ENCODE results near the gene ZKSCAN1. TPM values are rescaled to one million over a fixed set of nuclear protein-coding genes. Genes with fewer than 3 reads are reported as not detected.

The ZKSCAN1 gene
- polyA plus RNA-seq, 3 donors = 48.5 to 52.4 (median 52.3) TPM

DNA sequence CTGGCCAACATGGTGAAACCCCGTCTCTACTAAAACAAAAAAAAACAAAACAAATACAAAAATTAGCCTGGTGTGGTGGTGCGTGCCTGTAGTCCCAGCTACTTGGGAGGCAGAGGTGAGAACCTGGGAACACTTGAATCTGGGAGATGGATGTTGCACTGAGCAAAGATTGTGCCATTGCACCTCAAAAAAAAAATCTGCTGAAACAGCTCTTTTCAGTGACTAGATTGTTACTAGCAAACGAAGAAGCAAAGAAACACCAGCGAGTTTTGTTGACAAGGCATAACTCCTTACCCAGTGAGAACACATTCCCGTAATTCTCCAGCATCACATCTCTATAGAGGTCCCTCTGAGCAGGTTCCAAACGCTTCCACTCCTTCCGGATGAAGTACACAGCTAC, 59.4 kb downstream of the ZKSCAN1 start:
- DNase-seq (ENCODE audit: low read depth in 3 of 3, low spot score in 2 of 3) = no peak

DNA sequence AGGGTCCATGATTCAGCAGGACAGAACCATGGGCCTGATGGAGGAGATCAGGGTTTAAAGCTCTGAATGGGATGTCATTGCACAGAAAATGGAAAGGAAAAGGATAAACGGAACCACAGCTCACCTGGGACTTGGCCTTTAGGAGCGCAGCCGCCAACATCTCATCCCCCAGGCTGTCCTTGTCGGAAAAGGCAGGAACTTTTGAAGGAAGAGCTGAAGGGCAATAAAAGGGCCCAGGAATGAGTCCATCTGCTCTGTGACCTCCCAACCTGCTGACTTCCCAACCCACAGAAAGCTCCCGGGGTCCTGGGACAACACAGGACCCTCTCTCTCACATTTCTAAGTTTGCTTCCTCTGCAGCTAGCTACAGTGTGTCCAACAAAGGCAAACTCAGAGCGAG, 60.0 kb downstream of the ZKSCAN1 start:
- DNase-seq (ENCODE audit: low read depth in 3 of 3, low spot score in 2 of 3) = no peak

GRCh38 chr7:100077205-100077604, 61.8 kb downstream of the ZKSCAN1 start:
- no peak for DNase-seq (ENCODE audit: low read depth in 3 of 3, low spot score in 2 of 3)

- DNase-seq (ENCODE audit: low read depth in 3 of 3, low spot score in 2 of 3) = no peak
Observed at GRCh38 chr7:100079024-100079560, 63.7 kb downstream of the ZKSCAN1 start.

DNA sequence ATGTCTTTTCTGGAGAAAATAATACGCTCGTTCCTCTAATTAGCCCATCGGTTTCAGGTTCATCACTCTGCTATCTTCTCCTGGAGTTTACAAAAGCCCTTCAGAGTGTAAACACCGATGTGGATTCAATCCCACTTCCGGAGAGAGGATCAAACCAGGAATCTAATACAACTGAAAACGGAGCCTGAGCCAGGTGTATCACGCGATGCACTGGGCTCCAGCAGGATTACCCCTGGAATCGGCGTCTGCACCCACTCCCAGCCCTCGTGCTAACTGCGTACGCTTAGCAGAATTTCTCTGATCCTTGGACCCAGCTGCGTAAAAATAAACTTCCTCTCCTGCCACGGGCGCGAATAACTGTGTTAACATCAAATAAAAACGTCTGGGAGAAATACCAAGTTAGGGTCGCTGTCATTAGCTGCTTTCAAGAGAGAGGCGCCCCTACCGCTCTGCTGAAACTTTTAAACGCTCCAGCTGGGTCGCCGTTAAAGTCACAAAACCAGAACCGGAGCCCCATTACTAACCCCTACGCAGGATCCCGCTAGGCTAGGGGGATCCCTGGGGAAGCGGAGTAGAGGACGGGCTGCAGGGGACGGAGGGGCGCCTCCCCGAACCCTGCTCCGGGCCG, 65.6 kb downstream of the ZKSCAN1 start:
- DNase-seq (ENCODE audit: low read depth in 3 of 3, low spot score in 2 of 3) = no peak

DNA sequence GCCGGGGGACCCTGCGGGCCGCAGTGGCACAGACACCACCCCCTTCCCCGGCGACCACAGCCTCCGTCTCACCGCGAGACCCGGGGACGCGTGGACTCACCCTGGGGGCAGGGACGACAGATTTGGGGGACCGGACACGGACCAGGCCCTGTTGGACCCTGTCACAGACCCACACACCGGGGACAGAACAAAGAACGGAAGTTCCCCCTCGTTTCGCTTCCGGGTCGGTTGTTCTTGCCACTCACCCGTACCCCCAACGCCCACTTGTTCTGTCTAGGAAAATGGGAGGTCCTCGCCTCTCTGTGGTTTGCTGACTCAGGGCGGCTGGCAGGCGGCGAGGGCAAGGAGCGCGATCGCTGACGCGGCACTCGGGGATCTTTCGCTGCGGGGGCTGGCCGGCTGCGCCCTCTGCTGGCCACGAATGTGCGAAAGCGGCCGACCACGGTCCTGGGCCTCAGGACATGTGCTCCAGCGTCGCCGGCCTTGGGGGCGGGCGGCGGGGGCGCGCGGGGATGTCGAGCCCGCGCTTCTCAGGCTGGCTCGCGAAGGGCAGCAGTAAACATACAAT, 66.2 kb downstream of the ZKSCAN1 start, which contains the start of gene ZNF3:
Gene ZNF3 (minus strand): TSS at position 189 of the 568 bp plus-strand sequence. CDS start 4,366 bp downstream, outside the sequence.
- peak; percentile 94 to 98 (median 96) for DNase-seq (ENCODE audit: low read depth in 3 of 3, low spot score in 2 of 3)

DNA sequence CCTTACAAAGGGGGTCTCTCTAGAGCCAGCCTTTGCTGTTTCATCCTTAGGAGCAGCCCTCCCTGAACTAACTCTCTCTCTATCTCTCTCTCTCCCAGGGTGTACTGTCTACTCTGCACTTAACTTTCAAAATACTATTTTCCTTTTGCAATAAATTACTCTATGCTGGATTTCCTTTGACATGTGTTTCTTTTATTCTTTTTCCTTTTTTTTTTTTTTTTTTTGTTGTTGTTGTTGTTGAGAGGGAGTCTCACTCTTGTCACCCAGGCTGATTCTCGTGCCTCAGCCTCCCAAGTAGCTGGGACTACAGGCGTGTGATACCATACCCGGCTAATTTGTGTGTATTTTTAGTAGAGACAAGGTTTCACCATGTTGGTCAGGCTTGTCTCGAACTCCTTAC, 67.6 kb downstream of the ZKSCAN1 start:
- no peak for DNase-seq (ENCODE audit: low read depth in 3 of 3, low spot score in 2 of 3)

DNA sequence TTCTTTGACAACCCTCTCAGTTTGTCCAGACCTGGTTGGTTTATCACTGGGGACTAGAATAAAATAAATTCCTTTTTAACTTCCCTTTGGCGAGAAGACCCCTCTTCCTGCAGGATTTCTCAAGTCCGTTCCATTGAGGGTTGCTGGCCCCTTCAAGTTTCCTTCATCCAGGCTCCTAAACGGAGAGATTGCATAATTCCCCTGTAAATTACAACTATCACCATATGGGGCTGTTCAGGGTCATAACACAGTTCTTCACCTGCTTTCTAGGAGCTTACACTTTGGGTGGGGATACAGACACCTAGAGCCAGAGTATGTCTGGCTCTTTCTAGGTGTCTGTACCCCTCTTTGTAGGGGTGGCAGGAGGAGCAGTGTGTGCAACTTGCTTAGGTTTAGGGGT, 70.1 kb downstream of the ZKSCAN1 start:
- DNase-seq (ENCODE audit: low read depth in 3 of 3, low spot score in 2 of 3) = no peak

- no peak for DNase-seq (ENCODE audit: low read depth in 3 of 3, low spot score in 2 of 3)
Observed at GRCh38 chr7:100087055-100087750, 71.8 kb downstream of the ZKSCAN1 start.

- no peak for DNase-seq (ENCODE audit: low read depth in 3 of 3, low spot score in 2 of 3)
Observed at GRCh38 chr7:100088095-100088620, 72.8 kb downstream of the ZKSCAN1 start.

GRCh38 chr7:100088621-100089457, 73.4 kb downstream of the ZKSCAN1 start, which contains the start of gene COPS6:
TSS of gene COPS6 (plus strand) at chr7:100088969. CDS start at chr7:100088991, 22 bp downstream.
- DNase-seq (ENCODE audit: low read depth in 3 of 3, low spot score in 2 of 3) = no peak

GRCh38 chr7:100089458-100090196, 74.2 kb downstream of the ZKSCAN1 start:
- no peak for DNase-seq (ENCODE audit: low read depth in 3 of 3, low spot score in 2 of 3)

- DNase-seq (ENCODE audit: low read depth in 3 of 3, low spot score in 2 of 3) = no peak
Observed at GRCh38 chr7:100090527-100091410, 75.4 kb downstream of the ZKSCAN1 start.

Other genes with a start within 250 kb of the ZKSCAN1 start
- under 1 TPM; 0.06 to 0.22 (median 0.20) TPM for gene CYP3A4, start 231.4 kb upstream of the ZKSCAN1 start, polyA plus RNA-seq (ENCODE audit: insufficient read length in 3 of 3)
- under 1 TPM; 0.17 to 0.39 (median 0.32) TPM for gene CYP3A43, start 187.6 kb upstream of the ZKSCAN1 start, polyA plus RNA-seq (ENCODE audit: insufficient read length in 3 of 3)
- gene OR2AE1, start 138.6 kb upstream of the ZKSCAN1 start, polyA plus RNA-seq (ENCODE audit: insufficient read length in 3 of 3) = not detected
- gene TRIM4, start 96.1 kb upstream of the ZKSCAN1 start, polyA plus RNA-seq (ENCODE audit: insufficient read length in 3 of 3) = 10 to 100 TPM; 36.0 to 41.3 (median 41.1) TPM
- 1 to 10 TPM in 2 of 3 donors, under 1 TPM in 1; 0.82 to 1.3 (median 1.0) TPM for gene GJC3, start 86.0 kb upstream of the ZKSCAN1 start, polyA plus RNA-seq (ENCODE audit: insufficient read length in 3 of 3)
- gene AZGP1, start 39.6 kb upstream of the ZKSCAN1 start, polyA plus RNA-seq (ENCODE audit: insufficient read length in 3 of 3) = 10 to 100 TPM; 48.4 to 73.4 (median 71.9) TPM
- gene ZSCAN21, start 34.2 kb downstream of the ZKSCAN1 start, polyA plus RNA-seq (ENCODE audit: insufficient read length in 3 of 3) = 10 to 100 TPM; 21.3 to 24.3 (median 21.8) TPM
- 10 to 100 TPM; 48.9 to 54.5 (median 53.0) TPM for gene ZNF3, start 66.1 kb downstream of the ZKSCAN1 start, polyA plus RNA-seq (ENCODE audit: insufficient read length in 3 of 3)
- gene COPS6, start 73.4 kb downstream of the ZKSCAN1 start, polyA plus RNA-seq (ENCODE audit: insufficient read length in 3 of 3) = 100 to 1,000 TPM; 124 to 140 (median 136) TPM
- gene MCM7, start 85.8 kb downstream of the ZKSCAN1 start, polyA plus RNA-seq (ENCODE audit: insufficient read length in 3 of 3) = 100 to 1,000 TPM; 146 to 157 (median 157) TPM
- 10 to 100 TPM; 27.7 to 34.3 (median 31.7) TPM for gene AP4M1, start 86.0 kb downstream of the ZKSCAN1 start, polyA plus RNA-seq (ENCODE audit: insufficient read length in 3 of 3)
- 10 to 100 TPM; 50.7 to 55.0 (median 54.9) TPM for gene TAF6, start 103.8 kb downstream of the ZKSCAN1 start, polyA plus RNA-seq (ENCODE audit: insufficient read length in 3 of 3)
- 10 to 100 TPM; 46.4 to 52.3 (median 50.7) TPM for gene CNPY4, start 104.0 kb downstream of the ZKSCAN1 start, polyA plus RNA-seq (ENCODE audit: insufficient read length in 3 of 3)
- 1 to 10 TPM; 1.2 to 1.7 (median 1.3) TPM for gene MBLAC1, start 111.4 kb downstream of the ZKSCAN1 start, polyA plus RNA-seq (ENCODE audit: insufficient read length in 3 of 3)
- 100 to 1,000 TPM in 1 of 3 donors, 10 to 100 TPM in 2; 99.1 to 103 (median 99.7) TPM for gene LAMTOR4, start 133.3 kb downstream of the ZKSCAN1 start, polyA plus RNA-seq (ENCODE audit: insufficient read length in 3 of 3)
- 10 to 100 TPM; 15.1 to 19.5 (median 16.1) TPM for gene TRAPPC14, start 143.1 kb downstream of the ZKSCAN1 start, polyA plus RNA-seq (ENCODE audit: insufficient read length in 3 of 3)
- 1 to 10 TPM; 4.8 to 5.2 (median 5.0) TPM for gene GAL3ST4, start 153.0 kb downstream of the ZKSCAN1 start, polyA plus RNA-seq (ENCODE audit: insufficient read length in 3 of 3)
- gene GPC2, start 161.8 kb downstream of the ZKSCAN1 start, polyA plus RNA-seq (ENCODE audit: insufficient read length in 3 of 3) = 1 to 10 TPM; 6.3 to 7.3 (median 7.2) TPM
- 10 to 100 TPM in 2 of 3 donors, 1 to 10 TPM in 1; 9.2 to 11.8 (median 10.5) TPM for gene STAG3, start 162.3 kb downstream of the ZKSCAN1 start, polyA plus RNA-seq (ENCODE audit: insufficient read length in 3 of 3)
- gene PVRIG, start 204.4 kb downstream of the ZKSCAN1 start, polyA plus RNA-seq (ENCODE audit: insufficient read length in 3 of 3) = 1 to 10 TPM; 2.0 to 3.8 (median 3.1) TPM

Measured in right renal cortex interstitium (tissue), 3 donors.